Activated T-cell treated with anti-CD3 and anti-CD28 coated beads, Interleukin-2, amount 50 U/mL, for 24 hours (primary cell): ENCODE measurements around the gene MEIOSIN.
"Not testable (repeated sequence)": the region's sequence is repeated elsewhere in the genome, so short reads cannot be mapped to it uniquely, and the experiment has no call there.

Source experiments
- DNase-seq: peaks from one replicate; pipeline ENCODE4 v3.0.0-alpha.2; 2020
- H3K27ac Mint-ChIP-seq: 2 replicates; pipeline ENCODE4 v1.8.0; 2020; ENCODE audit warnings: mild to moderate bottlenecking, mixed read lengths
- H3K27me3 Mint-ChIP-seq: 2 replicates; pipeline ENCODE4 v1.8.0; 2020; ENCODE audit warnings: mixed read lengths
- H3K36me3 Mint-ChIP-seq: 2 replicates; pipeline ENCODE4 v1.8.0; 2020; ENCODE audit warnings: low read depth, mixed read lengths
- H3K4me1 Mint-ChIP-seq: 2 replicates; pipeline ENCODE4 v1.8.0; 2020; ENCODE audit warnings: low read depth, mixed read lengths
- H3K4me3 Mint-ChIP-seq: 2 replicates; pipeline ENCODE4 v1.8.0; 2020; ENCODE audit warnings: mild to moderate bottlenecking, moderate library complexity, mixed read lengths
- H3K9me3 Mint-ChIP-seq: 2 replicates; pipeline ENCODE4 v1.8.0; 2020; ENCODE audit warnings: mixed read lengths

The MEIOSIN gene

GRCh38 chr19:45713141-45713540, 20.1 kb upstream of the MEIOSIN start:
- no peak overlapping the region for H3K4me3 Mint-ChIP-seq
- no peak overlapping the region for H3K27ac Mint-ChIP-seq
- DNase-seq = no peak
- peaks cover 44% of the 10 kb centered on the region for H3K4me1 Mint-ChIP-seq
- H3K9me3 Mint-ChIP-seq = no peaks in the 10 kb centered on the region
- peaks cover 49% of the 10 kb centered on the region for H3K36me3 Mint-ChIP-seq
- no peaks in the 10 kb centered on the region for H3K27me3 Mint-ChIP-seq

GRCh38 chr19:45715139-45715538, 18.1 kb upstream of the MEIOSIN start:
- DNase-seq = no peak
- H3K27me3 Mint-ChIP-seq = no peaks in the 10 kb centered on the region
- H3K4me1 Mint-ChIP-seq = peaks cover 53% of the 10 kb centered on the region
- H3K9me3 Mint-ChIP-seq = no peaks in the 10 kb centered on the region
- H3K27ac Mint-ChIP-seq = peak overlapping the region; percentile 48
- H3K4me3 Mint-ChIP-seq = no peak overlapping the region
- peaks cover 53% of the 10 kb centered on the region for H3K36me3 Mint-ChIP-seq

- Mint-ChIP-seq H3K4me3 (peak overlapping the region; percentile 93), H3K4me1 (peaks cover 49% of the 10 kb centered on the region), H3K27me3 (no peaks in the 10 kb centered on the region), H3K27ac (peak overlapping the region; percentile 99), H3K36me3 (peaks cover 50% of the 10 kb centered on the region), H3K9me3 (no peaks in the 10 kb centered on the region)
- DNase-seq = no peak
Observed at GRCh38 chr19:45716359-45717130, 16.7 kb upstream of the MEIOSIN start.

GRCh38 chr19:45717131-45717982, 15.9 kb upstream of the MEIOSIN start:
- peaks cover 52% of the 10 kb centered on the region for H3K36me3 Mint-ChIP-seq
- H3K27ac Mint-ChIP-seq = peak overlapping the region; percentile 99
- H3K27me3 Mint-ChIP-seq = no peaks in the 10 kb centered on the region
- H3K4me1 Mint-ChIP-seq = peaks cover 50% of the 10 kb centered on the region
- H3K9me3 Mint-ChIP-seq = no peaks in the 10 kb centered on the region
- peak overlapping the region; percentile 93 for H3K4me3 Mint-ChIP-seq
- peak; percentile 96 for DNase-seq

GRCh38 chr19:45717983-45718650, 15.1 kb upstream of the MEIOSIN start:
- H3K36me3 Mint-ChIP-seq = peaks cover 57% of the 10 kb centered on the region
- peak overlapping the region; percentile 93 for H3K4me3 Mint-ChIP-seq
- H3K4me1 Mint-ChIP-seq = peaks cover 51% of the 10 kb centered on the region
- no peaks in the 10 kb centered on the region for H3K9me3 Mint-ChIP-seq
- peak overlapping the region; percentile 99 for H3K27ac Mint-ChIP-seq
- DNase-seq = no peak
- no peaks in the 10 kb centered on the region for H3K27me3 Mint-ChIP-seq

- H3K27me3 Mint-ChIP-seq, H3K4me3 Mint-ChIP-seq, H3K9me3 Mint-ChIP-seq, DNase-seq: not testable (repeated sequence)
- H3K36me3 Mint-ChIP-seq = peaks cover 63% of the 10 kb centered on the region
- peak overlapping the region; percentile 61 for H3K27ac Mint-ChIP-seq
- peaks cover 50% of the 10 kb centered on the region for H3K4me1 Mint-ChIP-seq
Observed at GRCh38 chr19:45720065-45720464, 13.2 kb upstream of the MEIOSIN start.

GRCh38 chr19:45728683-45729082, 4.6 kb upstream of the MEIOSIN start:
- Mint-ChIP-seq H3K4me1 (peaks cover 43% of the 10 kb centered on the region), H3K36me3 (peaks cover 35% of the 10 kb centered on the region)
- H3K27ac Mint-ChIP-seq, H3K4me3 Mint-ChIP-seq, H3K9me3 Mint-ChIP-seq, DNase-seq, H3K27me3 Mint-ChIP-seq: not testable (repeated sequence)

- Mint-ChIP-seq H3K27ac (peak overlapping the region; percentile 90), H3K4me3 (peak overlapping the region; percentile 93), H3K27me3 (no peaks in the 10 kb centered on the region), H3K36me3 (peaks cover 28% of the 10 kb centered on the region), H3K4me1 (peaks cover 36% of the 10 kb centered on the region), H3K9me3 (no peaks in the 10 kb centered on the region)
- peak; percentile 45 for DNase-seq
Observed at GRCh38 chr19:45729800-45730290, 3.4 kb upstream of the MEIOSIN start.

- no peaks in the 10 kb centered on the region for H3K9me3 Mint-ChIP-seq
- peaks cover 24% of the 10 kb centered on the region for H3K36me3 Mint-ChIP-seq
- H3K27ac Mint-ChIP-seq = peak within 1 kb of the TSS; percentile 90
- H3K27me3 Mint-ChIP-seq = no peaks in the 10 kb centered on the region
- peaks cover 36% of the 10 kb centered on the region for H3K4me1 Mint-ChIP-seq
- peak within 1 kb of the TSS; percentile 93 for H3K4me3 Mint-ChIP-seq
- peak; percentile 93 for DNase-seq
Observed at GRCh38 chr19:45730368-45731288, 2.6 kb upstream of the MEIOSIN start, which contains the start of gene FBXO46. FBXO46 (minus strand) TSS chr19:45730896; CDS start chr19:45713495, 17,401 bp downstream.

- DNase-seq = no peak
- Mint-ChIP-seq H3K36me3 (no peaks in the 10 kb centered on the region), H3K27me3 (peaks cover 5% of the 10 kb centered on the region), H3K4me3 (no peak overlapping the region), H3K4me1 (no peaks in the 10 kb centered on the region), H3K27ac (no peak overlapping the region), H3K9me3 (no peaks in the 10 kb centered on the region)
Observed at GRCh38 chr19:45739498-45740439, 6.5 kb downstream of the MEIOSIN start.

GRCh38 chr19:45742969-45743368, 9.7 kb downstream of the MEIOSIN start:
- Mint-ChIP-seq H3K9me3 (no peaks in the 10 kb centered on the region), H3K4me3 (no peak overlapping the region), H3K4me1 (no peaks in the 10 kb centered on the region), H3K27ac (no peak overlapping the region), H3K27me3 (peaks cover 8% of the 10 kb centered on the region), H3K36me3 (no peaks in the 10 kb centered on the region)
- DNase-seq = no peak

- Mint-ChIP-seq H3K9me3 (no peaks in the 10 kb centered on the region), H3K4me1 (no peaks in the 10 kb centered on the region), H3K27ac (no peak overlapping the region), H3K4me3 (no peak overlapping the region), H3K36me3 (no peaks in the 10 kb centered on the region), H3K27me3 (peaks cover 8% of the 10 kb centered on the region)
- DNase-seq = no peak
Observed at GRCh38 chr19:45745606-45746005, 12.4 kb downstream of the MEIOSIN start.

GRCh38 chr19:45746866-45747265, 13.6 kb downstream of the MEIOSIN start:
- Mint-ChIP-seq H3K27me3 (peaks cover 8% of the 10 kb centered on the region), H3K36me3 (no peaks in the 10 kb centered on the region), H3K4me1 (no peaks in the 10 kb centered on the region), H3K4me3 (no peak overlapping the region), H3K9me3 (no peaks in the 10 kb centered on the region), H3K27ac (no peak overlapping the region)
- no peak for DNase-seq
